CD4-positive, alpha-beta T cell (primary cell): ENCODE results near the gene PEDS1. TPM values are rescaled to one million over a fixed set of nuclear protein-coding genes. Genes with fewer than 3 reads are reported as not detected.

Experiments used
- ATAC-seq: fragments of 200-7000 bp; cut with Tn5 transposase; one replicate; pipeline ENCODE4 v1.10.0; 2022; ENCODE audit warnings: mild to moderate bottlenecking; ENCODE audit not compliant: poor library complexity
- CTCF ChIA-PET: fragments of 350-600 bp; sonication (Branson Sonifier 250); formaldehyde crosslinking; loops from one replicate; lab custom pipeline; 2021; ENCODE audit warnings: antibody characterized with exemption, inconsistent platforms; lab: Charles Lee
- POLR2A ChIA-PET: fragments of 350-600 bp; sonication (Branson Sonifier 250); formaldehyde crosslinking; loops from one replicate; lab custom pipeline; 2021; ENCODE audit warnings: antibody characterized with exemption, inconsistent platforms; lab: Charles Lee
- DNase-seq, 14 experiments: peaks; one replicate each; pipeline ENCODE4 v3.0.0-alpha.2; 2013 to 2020; ENCODE audit warnings: mixed read lengths in 2 of 14
- H3K27ac ChIP-seq, 2 donors: one replicate each; pipeline versions ENCODE4 v1.5.1 to v1.7.0; 2013; ENCODE audit warnings: low read length in 2 of 2, low read depth in 1 of 2, mild to moderate bottlenecking in 1 of 2
- H3K27me3 ChIP-seq, 2 experiments: 1 replicate in 1 of 2; 2 replicates in 1 of 2; pipeline versions ENCODE4 v1.6.1 to v1.7.0; 2013; ENCODE audit warnings: low read length in 2 of 2, control low read depth in 1 of 2, mild to moderate bottlenecking in 1 of 2, moderate library complexity in 1 of 2; ENCODE audit not compliant: insufficient read depth in 2 of 2, control insufficient read depth in 1 of 2
- H3K36me3 ChIP-seq: one replicate; pipeline ENCODE4 v1.6.1; 2013; ENCODE audit warnings: low read length, control low read depth; ENCODE audit not compliant: insufficient read depth
- H3K4me1 ChIP-seq: one replicate; pipeline ENCODE4 v1.6.1; 2013; ENCODE audit warnings: low read length, control low read depth; ENCODE audit not compliant: insufficient read depth
- H3K4me3 ChIP-seq: one replicate; pipeline ENCODE4 v1.5.1; 2013; ENCODE audit warnings: mild to moderate bottlenecking, low read length, moderate library complexity
- H3K9me3 ChIP-seq, 2 experiments: 1 replicate in 1 of 2; 2 replicates in 1 of 2; pipeline versions ENCODE4 v1.6.1 to v1.7.0; 2013; ENCODE audit warnings: low read length in 2 of 2, mild to moderate bottlenecking in 2 of 2, control low read depth in 1 of 2, moderate library complexity in 1 of 2; ENCODE audit not compliant: control insufficient read depth in 1 of 2, insufficient read depth in 1 of 2
- H3K27ac Mint-ChIP-seq: one replicate; pipeline ENCODE4 v1.8.0; 2020; ENCODE audit warnings: mixed read lengths
- H3K27me3 Mint-ChIP-seq: one replicate; pipeline ENCODE4 v1.8.0; 2021; ENCODE audit warnings: mixed read lengths
- H3K36me3 Mint-ChIP-seq: one replicate; pipeline ENCODE4 v1.8.0; 2021; ENCODE audit warnings: low read depth, mixed read lengths
- H3K4me1 Mint-ChIP-seq: one replicate; pipeline ENCODE4 v1.8.0; 2021; ENCODE audit warnings: low read depth, mixed read lengths
- H3K4me3 Mint-ChIP-seq: one replicate; pipeline ENCODE4 v1.8.0; 2020; ENCODE audit warnings: mild to moderate bottlenecking, mixed read lengths
- H3K9me3 Mint-ChIP-seq: one replicate; pipeline ENCODE4 v1.8.0; 2020; ENCODE audit warnings: mixed read lengths
- intact Hi-C, 2 experiments: fragments of 100-400 bp; cut with DNase I in 1 of 2; cut with micrococcal nuclease in 1 of 2; formaldehyde crosslinking; loops; one replicate each; pipeline versions ENCODE4 v1.15.1 to v1.9.0; 2023 to 2025; cut with DNase I, micrococcal nuclease
- total RNA-seq, 174 experiments: library from RNA in 2 of 174; stranded (reverse) in 2 of 174; gene quantifications; one replicate each; pipeline ENCODE4 v1.2.3 and lab custom pipeline; 2021 to 2026
- TF ChIP-seq, protein P1 (sequence below): fragments of 200-600 bp; IDR thresholded peaks from one replicate; pipeline ENCODE4 v1.8.0; 2022; ENCODE audit warnings: antibody characterized with exemption, mild to moderate bottlenecking

The PEDS1 gene
- total RNA-seq, 2 experiments from 2014 or later: 21.3 to 21.9 TPM

DNA sequence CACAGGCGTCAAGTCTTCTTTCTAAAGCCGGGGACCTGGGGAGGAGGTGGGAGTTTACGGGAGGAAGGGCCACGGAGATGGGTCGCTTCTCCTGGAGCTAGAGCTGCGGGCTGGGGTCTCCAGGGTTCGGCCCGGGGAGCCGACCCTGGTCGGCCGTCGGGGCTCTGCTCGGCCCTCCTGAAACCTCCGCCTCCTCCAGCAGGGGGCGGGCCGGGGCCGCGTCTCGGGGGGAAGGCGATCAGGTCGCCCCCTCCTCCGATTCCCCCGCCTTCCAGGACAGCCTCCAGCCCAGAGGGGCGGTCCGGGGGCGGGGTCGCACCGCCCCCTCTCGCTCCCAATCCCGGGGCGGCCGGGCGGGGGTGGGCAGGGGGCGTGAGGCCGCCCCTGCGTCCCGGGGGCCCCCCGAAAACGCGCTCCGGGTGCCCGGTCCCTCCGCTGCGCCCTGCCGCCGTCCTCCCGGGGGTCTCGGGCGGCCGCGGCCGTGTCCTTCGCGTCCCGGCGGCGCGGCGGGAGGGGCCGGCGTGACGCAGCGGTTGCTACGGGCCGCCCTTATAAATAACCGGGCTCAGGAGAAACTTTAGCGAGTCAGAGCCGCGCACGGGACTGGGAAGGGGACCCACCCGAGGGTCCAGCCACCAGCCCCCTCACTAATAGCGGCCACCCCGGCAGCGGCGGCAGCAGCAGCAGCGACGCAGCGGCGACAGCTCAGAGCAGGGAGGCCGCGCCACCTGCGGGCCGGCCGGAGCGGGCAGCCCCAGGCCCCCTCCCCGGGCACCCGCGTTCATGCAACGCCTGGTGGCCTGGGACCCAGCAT lies 36.9 kb upstream of the PEDS1 start, which contains the start of gene CEBPB:
Gene CEBPB (plus strand): TSS at position 580 of the 814 bp plus-strand sequence. CDS start 204 bp downstream, at position 784.
- intact Hi-C loops: loop anchor here (1.0 to 10.0 kb wide), 5 partner anchors 37 to 744 kb away; partner anchors contain the start of genes ADNP (in 1 of the 2) and PEDS1 (in 1 of the 2)
- TF ChIP-seq, protein P1, sequence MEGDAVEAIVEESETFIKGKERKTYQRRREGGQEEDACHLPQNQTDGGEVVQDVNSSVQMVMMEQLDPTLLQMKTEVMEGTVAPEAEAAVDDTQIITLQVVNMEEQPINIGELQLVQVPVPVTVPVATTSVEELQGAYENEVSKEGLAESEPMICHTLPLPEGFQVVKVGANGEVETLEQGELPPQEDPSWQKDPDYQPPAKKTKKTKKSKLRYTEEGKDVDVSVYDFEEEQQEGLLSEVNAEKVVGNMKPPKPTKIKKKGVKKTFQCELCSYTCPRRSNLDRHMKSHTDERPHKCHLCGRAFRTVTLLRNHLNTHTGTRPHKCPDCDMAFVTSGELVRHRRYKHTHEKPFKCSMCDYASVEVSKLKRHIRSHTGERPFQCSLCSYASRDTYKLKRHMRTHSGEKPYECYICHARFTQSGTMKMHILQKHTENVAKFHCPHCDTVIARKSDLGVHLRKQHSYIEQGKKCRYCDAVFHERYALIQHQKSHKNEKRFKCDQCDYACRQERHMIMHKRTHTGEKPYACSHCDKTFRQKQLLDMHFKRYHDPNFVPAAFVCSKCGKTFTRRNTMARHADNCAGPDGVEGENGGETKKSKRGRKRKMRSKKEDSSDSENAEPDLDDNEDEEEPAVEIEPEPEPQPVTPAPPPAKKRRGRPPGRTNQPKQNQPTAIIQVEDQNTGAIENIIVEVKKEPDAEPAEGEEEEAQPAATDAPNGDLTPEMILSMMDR: peak; percentile 61
- Histone ChIP-seq H3K36me3 (peaks cover 8% of the 10 kb centered on the region), H3K4me3 (peak within 1 kb of the TSS; percentile 75), H3K9me3 (no peaks in the 10 kb centered on the region), H3K4me1 (peaks cover 38% of the 10 kb centered on the region), H3K27ac (peak within 1 kb of the TSS; percentile 52 to 72), H3K27me3 (peaks cover 0 to 5% of the 10 kb centered on the region in 2 experiments)
- Mint-ChIP-seq H3K9me3 (no peaks in the 10 kb centered on the region), H3K4me1 (peaks cover 21% of the 10 kb centered on the region), H3K27ac (peak within 1 kb of the TSS; percentile 98), H3K36me3 (peaks cover 10% of the 10 kb centered on the region), H3K4me3 (peak within 1 kb of the TSS; percentile 87), H3K27me3 (peaks cover 8% of the 10 kb centered on the region)
- ChIA-PET CTCF (interaction anchor here (1.0 to 2.6 kb wide), 4 partner anchors 12 to 385 kb away, joined by 3 to 8 read pairs (median 4); no protein-coding TSS in a partner anchor), POLR2A (interaction anchor here (0.6 to 3.0 kb wide), 14 partner anchors 10 to 378 kb away, joined by 3 to 21 read pairs (median 4); partner anchors contain the start of genes PEDS1, PTPN1 and SLC9A8)
- ATAC-seq (peak; percentile 54), DNase-seq (peak; percentile 73 to 91 (median 80))

DNA sequence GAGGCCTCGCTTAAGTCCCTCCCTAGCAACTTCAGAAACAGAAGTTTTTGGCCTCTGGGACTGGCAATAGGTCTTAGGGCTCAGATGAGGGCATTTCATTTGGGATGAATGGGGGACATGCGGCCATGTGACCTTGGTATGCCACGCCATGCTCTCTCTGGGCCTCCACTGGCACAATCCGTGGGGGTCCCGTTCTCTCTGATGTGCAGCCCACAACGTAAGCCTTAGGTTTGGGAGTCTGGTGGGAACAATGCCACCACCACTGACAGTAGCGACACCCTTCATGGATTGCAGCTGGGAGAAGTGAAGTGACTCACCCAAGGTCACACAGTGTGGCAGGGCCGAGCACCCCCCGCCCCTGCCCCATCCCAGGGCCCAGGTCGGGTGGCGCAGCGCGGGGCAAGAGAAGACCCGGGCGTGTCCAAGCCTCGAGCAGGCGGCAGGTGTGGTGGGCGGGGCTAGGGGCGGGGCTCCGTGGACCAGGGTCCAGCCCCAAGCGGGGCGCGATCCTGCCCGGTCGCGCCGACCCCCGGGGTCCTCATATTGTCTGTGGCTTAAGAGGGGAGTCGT lies 36.2 kb upstream of the PEDS1 start:
- Histone ChIP-seq H3K4me1 (peaks cover 38% of the 10 kb centered on the region), H3K36me3 (peaks cover 8% of the 10 kb centered on the region), H3K4me3 (peak overlapping the region; percentile 75), H3K27ac (no peak overlapping the region), H3K27me3 (peaks cover 0 to 5% of the 10 kb centered on the region in 2 experiments), H3K9me3 (no peaks in the 10 kb centered on the region)
- Mint-ChIP-seq H3K36me3 (peaks cover 9% of the 10 kb centered on the region), H3K4me1 (peaks cover 21% of the 10 kb centered on the region), H3K9me3 (no peaks in the 10 kb centered on the region), H3K4me3 (peak overlapping the region; percentile 76), H3K27ac (peak overlapping the region; percentile 42), H3K27me3 (peaks cover 12% of the 10 kb centered on the region)
- intact Hi-C loops: loop anchor here (1.0 to 10.0 kb wide), 8 partner anchors 36 to 745 kb away; partner anchors contain the start of genes ADNP (in 1 of the 2), PARD6B (in 1 of the 2) and PEDS1 (in 1 of the 2)
- DNase-seq (peak in 12 of 14 experiments; percentile 21 to 67 (median 34)), ATAC-seq (no peak)
- POLR2A ChIA-PET: interaction anchor here (0.6 to 3.0 kb wide), 4 partner anchors 36 to 321 kb away, joined by 3 to 21 read pairs (median 10); partner anchors contain the start of genes PEDS1 and PTPN1
- TF ChIP-seq, protein P1: no peak
- CTCF ChIA-PET: interaction anchor here (1.2 to 2.6 kb wide), 3 partner anchors 11 to 386 kb away, joined by 3 to 8 read pairs (median 4); no protein-coding TSS in a partner anchor
